ENCODE results near the gene ZNF337.
"Not testable (repeated sequence)": the region's sequence is repeated elsewhere in the genome, so short reads cannot be mapped to it uniquely, and the experiment has no call there.

ZNF337 gene

GRCh38 chr20:25630615-25631014 is 66.0 kb downstream of the ZNF337 start:
- not testable (repeated sequence) for DNase-seq

- DNase-seq = no peak
These were observed 66.7 kb downstream of the ZNF337 start for GRCh38 chr20:25629816-25630499.

GRCh38 chr20:25626779-25627178 is 69.9 kb downstream of the ZNF337 start:
- no peak for DNase-seq

GRCh38 chr20:25624500-25624939 is 72.1 kb downstream of the ZNF337 start:
- no peak for DNase-seq
